ENCODE measurements around the gene JARID2. TPM values are rescaled to one million over a fixed set of nuclear protein-coding genes. Genes with fewer than 3 reads are reported as not detected.

JARID2 gene
- total RNA-seq, 2 donors from 2014 or later, result 3.6 to 4.6 TPM

DNA sequence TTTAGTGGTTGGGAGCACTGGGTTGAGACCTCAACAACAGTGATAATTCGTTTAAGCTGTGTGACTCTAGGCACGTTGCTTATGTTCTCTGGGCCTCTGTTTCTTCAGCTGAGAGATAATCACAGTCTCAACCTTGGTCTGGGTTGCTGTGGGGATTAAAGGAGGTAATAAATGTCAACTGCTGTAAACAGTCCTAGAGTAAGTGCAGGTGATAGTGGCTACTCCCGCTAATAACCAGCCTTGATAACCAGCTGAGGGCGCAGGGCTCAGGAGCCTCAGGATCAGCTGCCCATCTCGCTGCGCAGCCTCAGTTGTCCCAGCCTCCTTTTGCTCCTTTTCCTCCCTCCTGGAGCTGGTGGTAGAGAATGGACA, 58.0 kb downstream of the JARID2 start:
- 60 to 62% methylated on average over 6 of the region's 6 CpGs for WGBS, 2 donors

DNA sequence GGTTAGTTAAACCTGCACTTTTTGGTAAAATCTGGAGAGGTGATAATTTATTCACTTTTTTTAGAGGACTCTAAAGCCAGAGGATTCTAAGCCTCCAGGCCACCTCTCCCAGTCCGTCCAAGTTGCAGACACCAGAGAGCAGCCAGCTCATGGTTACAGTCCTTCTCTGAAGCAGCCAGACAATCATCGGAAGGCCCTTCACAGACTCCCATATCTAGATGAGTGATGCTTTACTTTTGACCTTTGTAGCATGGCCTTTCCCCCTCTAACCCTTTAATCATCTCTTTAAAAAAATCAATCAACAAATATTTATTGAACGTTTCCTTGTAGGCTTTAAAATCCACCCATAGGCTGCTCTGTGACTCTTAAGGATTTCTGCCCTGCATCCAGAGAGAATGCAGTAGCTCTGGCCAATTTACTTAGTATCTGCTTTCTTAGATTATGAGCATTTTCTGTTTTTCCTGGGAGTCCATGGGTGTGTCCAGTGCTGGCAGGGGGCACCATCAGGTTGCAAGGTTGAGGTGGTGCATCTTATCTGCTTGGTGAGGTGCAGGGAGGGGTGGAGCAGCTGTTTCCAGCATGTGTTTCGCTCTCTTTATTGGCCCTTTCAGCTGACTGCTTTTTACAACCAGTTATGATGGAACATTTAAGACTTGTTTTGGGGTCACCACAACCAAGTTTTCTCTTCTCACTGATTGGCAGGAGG, 58.6 kb downstream of the JARID2 start:
- Histone ChIP-seq H3K4me1 (peaks cover 24% of the 10 kb centered on the region), H3K36me3 (replicated peaks in 1 of 2; ENCODE audit: insufficient read depth in 1 of 2, low read depth in 2 of 2) (no peaks in the 10 kb centered on the region), H3K4me3 (no peak overlapping the region), H3K27me3 (no peaks in the 10 kb centered on the region), H3K27ac (peak overlapping the region in 3 of 4 donors; percentile 31 to 61 (median 59)), H3K9me3 (no peaks in the 10 kb centered on the region)
- ATAC-seq, result no peak
- intact Hi-C loops (cut with DNase I), result no loop called here
- no peak for DNase-seq
- 41 to 55% methylated on average over 4 of the region's 4 CpGs for WGBS, 2 donors
- TF ChIP-seq POLR2A (IDR thresholded peaks at IDR 0.05) (no peak), CTCF (IDR thresholded peaks at IDR 0.05) (no peak)

More for the DNA sequence above, 58.0 kb downstream of the JARID2 start:
- Histone ChIP-seq H3K4me3 (no peak overlapping the region), H3K27ac (peak overlapping the region; percentile 42 to 61 (median 60)), H3K9me3 (no peaks in the 10 kb centered on the region), H3K27me3 (no peaks in the 10 kb centered on the region), H3K36me3 (replicated peaks in 1 of 2; ENCODE audit: insufficient read depth in 1 of 2, low read depth in 2 of 2) (no peaks in the 10 kb centered on the region), H3K4me1 (peaks cover 24% of the 10 kb centered on the region)
- DNase-seq (no peak), ATAC-seq (peak; percentile 48)
- TF ChIP-seq CTCF (IDR thresholded peaks at IDR 0.05), result no peak
- no peak for TF ChIP-seq POLR2A (IDR thresholded peaks at IDR 0.05)
- intact Hi-C loops (cut with DNase I), result no loop called here

DNA sequence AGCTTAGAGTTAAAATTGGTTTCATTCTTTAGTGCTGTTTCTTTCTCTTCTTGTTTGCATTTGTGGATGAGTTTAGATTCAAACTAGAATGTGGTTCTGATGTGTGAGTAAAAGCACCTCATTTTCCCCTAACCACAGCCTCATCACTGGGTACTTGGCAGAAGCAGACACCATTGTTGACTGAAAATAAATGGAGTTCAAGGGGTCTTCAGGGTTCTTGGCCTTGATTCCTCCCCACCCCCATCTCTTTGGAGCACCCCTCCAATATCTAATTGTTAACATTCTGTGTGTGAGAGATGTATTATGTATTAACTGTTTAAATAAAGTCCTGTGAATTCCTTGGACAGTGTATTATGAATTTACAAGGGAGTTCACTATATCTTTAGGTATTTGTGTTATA, 59.6 kb downstream of the JARID2 start:
- H3K27me3 ChIP-seq, result no peaks in the 10 kb centered on the region
- no peak for TF ChIP-seq POLR2A (IDR thresholded peaks at IDR 0.05)
- H3K27ac ChIP-seq, result no peak overlapping the region
- ATAC-seq (no peak), DNase-seq (no peak)
- H3K9me3 ChIP-seq, result no peaks in the 10 kb centered on the region
- H3K4me1 ChIP-seq, result peaks cover 33% of the 10 kb centered on the region
- H3K4me3 ChIP-seq, result no peak overlapping the region
- intact Hi-C loops (cut with DNase I), result no loop called here
- H3K36me3 ChIP-seq (replicated peaks in 1 of 2; ENCODE audit: insufficient read depth in 1 of 2, low read depth in 2 of 2), result no peaks in the 10 kb centered on the region

GRCh38 chr6:15305909-15306308, 60.0 kb downstream of the JARID2 start:
- no peaks in the 10 kb centered on the region for H3K9me3 ChIP-seq
- intact Hi-C loops (cut with DNase I), result no loop called here
- TF ChIP-seq CTCF (IDR thresholded peaks at IDR 0.05) (no peak), POLR2A (IDR thresholded peaks at IDR 0.05) (no peak)
- peaks cover 37% of the 10 kb centered on the region for H3K4me1 ChIP-seq
- 84 to 95% methylated on average over 7 of the region's 7 CpGs for WGBS, 2 donors
- H3K36me3 ChIP-seq (replicated peaks in 1 of 2; ENCODE audit: insufficient read depth in 1 of 2, low read depth in 2 of 2), result no peaks in the 10 kb centered on the region
- DNase-seq (no peak), ATAC-seq (no peak)
- H3K27ac ChIP-seq, result no peak overlapping the region
- no peak overlapping the region for H3K4me3 ChIP-seq
- H3K27me3 ChIP-seq, result no peaks in the 10 kb centered on the region

DNA sequence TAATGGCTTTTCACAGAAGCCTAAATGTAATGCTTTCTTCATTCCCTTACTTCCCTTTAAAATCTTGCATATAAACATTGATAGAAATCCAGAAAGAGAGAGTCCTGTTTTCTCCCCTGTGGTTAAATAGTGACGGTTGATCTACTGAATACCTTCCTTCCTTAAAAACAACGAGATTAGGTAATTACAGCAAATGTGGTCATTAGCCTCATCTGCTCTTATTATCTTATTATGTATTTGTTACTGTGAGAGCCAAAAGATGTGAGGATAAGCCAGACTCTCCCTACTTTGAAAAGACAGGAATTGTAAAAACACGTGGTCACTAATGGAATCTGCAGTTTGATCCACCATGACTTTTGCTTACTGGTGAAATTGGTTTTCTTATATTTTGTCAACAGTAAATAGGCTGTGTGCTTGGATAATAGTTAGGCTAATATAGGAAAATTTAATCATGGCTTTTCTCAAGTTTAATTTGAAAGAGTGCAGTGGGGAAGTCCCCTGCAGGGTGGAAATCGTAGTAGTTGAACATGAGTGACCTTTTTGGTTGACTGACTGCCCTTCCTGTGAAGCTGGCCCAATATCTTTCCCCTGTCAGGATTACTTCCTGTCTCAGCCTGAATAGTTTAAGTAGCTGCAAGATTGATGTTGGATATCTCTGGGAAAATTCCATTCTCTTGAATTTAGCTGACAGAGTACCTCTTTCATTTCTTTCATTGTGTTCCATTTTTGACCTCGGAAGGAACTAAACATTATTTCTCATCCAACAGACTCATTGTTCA, 62.8 kb downstream of the JARID2 start:
- WGBS, 2 donors, result 57 to 63% methylated on average over 5 of the region's 5 CpGs
- Histone ChIP-seq H3K4me3 (no peak overlapping the region), H3K27ac (no peak overlapping the region), H3K9me3 (no peaks in the 10 kb centered on the region), H3K4me1 (peaks cover 47% of the 10 kb centered on the region), H3K27me3 (no peaks in the 10 kb centered on the region), H3K36me3 (replicated peaks in 1 of 2; ENCODE audit: insufficient read depth in 1 of 2, low read depth in 2 of 2) (no peaks in the 10 kb centered on the region)
- ATAC-seq (no peak), DNase-seq (no peak)
- intact Hi-C loops (cut with DNase I), result no loop called here
- TF ChIP-seq POLR2A (IDR thresholded peaks at IDR 0.05) (no peak), CTCF (IDR thresholded peaks at IDR 0.05) (no peak)
